Measurements from ENCODE around the gene SYAP1. TPM values are rescaled to one million over a fixed set of nuclear protein-coding genes. Genes with fewer than 3 reads are reported as not detected.
"Not testable (repeated sequence)": the region's sequence is repeated elsewhere in the genome, so short reads cannot be mapped to it uniquely, and the experiment has no call there.

The SYAP1 gene
- polyA plus RNA-seq, 1 donor (not counting 4 experiments of a cell fraction or from before 2014, with no cell fraction given), result 20.3 TPM

GRCh38 chrX:16778993-16779392 is 59.6 kb downstream of the SYAP1 start:
- Histone ChIP-seq H3K9me3 (ENCODE audit: control insufficient read depth, low read depth, low read length) (no peaks in the 10 kb centered on the region), H3K27me3 (ENCODE audit: control insufficient read depth, extremely low read depth, insufficient read depth, low read length) (no peaks in the 10 kb centered on the region), H3K79me2 (ENCODE audit: control insufficient read depth, insufficient read depth, low read length) (no peaks in the 10 kb centered on the region), H3K9ac (ENCODE audit: control insufficient read depth, extremely low read depth, insufficient read depth, low read length) (no peak overlapping the region), H3K9me1 (ENCODE audit: control insufficient read depth, extremely low read depth, insufficient read depth, low read length) (no peaks in the 10 kb centered on the region), H4K20me1 (ENCODE audit: control insufficient read depth, extremely low read depth, insufficient read depth, low read length) (no peaks in the 10 kb centered on the region), H3K27ac (ENCODE audit: control insufficient read depth, insufficient read depth, low read length) (no peak overlapping the region), H2AFZ (ENCODE audit: control insufficient read depth, low read length) (no peak overlapping the region), H3K4me3 (ENCODE audit: control insufficient read depth in 2 of 3, extremely low read depth in 1 of 3, insufficient read depth in 2 of 3, low read depth in 1 of 3, low read length in 3 of 3) (no peak overlapping the region), H3K4me2 (ENCODE audit: control insufficient read depth, extremely low read depth, insufficient read depth, low read depth, low read length) (no peak overlapping the region), H3K4me1 (ENCODE audit: control insufficient read depth, extremely low read depth, insufficient read depth, low read length) (peaks cover 6% of the 10 kb centered on the region), H3K36me3 (ENCODE audit: control insufficient read depth in 2 of 2, extremely low read depth in 1 of 2, insufficient read depth in 2 of 2, low read length in 2 of 2) (no peaks in the 10 kb centered on the region)
- no peak for FAIRE-seq
- no peak for TF ChIP-seq CTCF (optimal IDR thresholded peaks at IDR 0.05 in 1 of 3, IDR thresholded peaks at IDR 0.05 in 1 of 3, conservative IDR thresholded peaks at IDR 0.05 in 1 of 3; ENCODE audit: extremely low read depth in 1 of 3, insufficient read depth in 2 of 3, low read length in 3 of 3)
- dilution Hi-C loops (cut with MboI; ENCODE audit: extremely low pct_ligation_motif_present, low sequenced_read_pairs), result no loop called here
- DNase-seq (ENCODE audit: low read depth, low spot score), result no peak

GRCh38 chrX:16779815-16780214 is 60.4 kb downstream of the SYAP1 start:
- H2AFZ ChIP-seq (ENCODE audit: control insufficient read depth, low read length); FAIRE-seq; H3K27me3 ChIP-seq (ENCODE audit: control insufficient read depth, extremely low read depth, insufficient read depth, low read length); DNase-seq (ENCODE audit: low read depth, low spot score); H4K20me1 ChIP-seq (ENCODE audit: control insufficient read depth, extremely low read depth, insufficient read depth, low read length); H3K9ac ChIP-seq (ENCODE audit: control insufficient read depth, extremely low read depth, insufficient read depth, low read length); H3K36me3 ChIP-seq (ENCODE audit: control insufficient read depth in 2 of 2, extremely low read depth in 1 of 2, insufficient read depth in 2 of 2, low read length in 2 of 2); H3K9me3 ChIP-seq (ENCODE audit: control insufficient read depth, low read depth, low read length); H3K4me2 ChIP-seq (ENCODE audit: control insufficient read depth, extremely low read depth, insufficient read depth, low read depth, low read length); H3K4me1 ChIP-seq (ENCODE audit: control insufficient read depth, extremely low read depth, insufficient read depth, low read length); H3K79me2 ChIP-seq (ENCODE audit: control insufficient read depth, insufficient read depth, low read length); H3K27ac ChIP-seq (ENCODE audit: control insufficient read depth, insufficient read depth, low read length); dilution Hi-C loops (cut with MboI; ENCODE audit: extremely low pct_ligation_motif_present, low sequenced_read_pairs); H3K4me3 ChIP-seq (ENCODE audit: control insufficient read depth in 2 of 3, extremely low read depth in 1 of 3, insufficient read depth in 2 of 3, low read depth in 1 of 3, low read length in 3 of 3); H3K9me1 ChIP-seq (ENCODE audit: control insufficient read depth, extremely low read depth, insufficient read depth, low read length): not testable (repeated sequence)

- no peak for DNase-seq (ENCODE audit: low read depth, low spot score)
- H3K9ac ChIP-seq (ENCODE audit: control insufficient read depth, extremely low read depth, insufficient read depth, low read length), result no peak overlapping the region
- TF ChIP-seq CTCF (optimal IDR thresholded peaks at IDR 0.05 in 1 of 3, IDR thresholded peaks at IDR 0.05 in 1 of 3, conservative IDR thresholded peaks at IDR 0.05 in 1 of 3; ENCODE audit: extremely low read depth in 1 of 3, insufficient read depth in 2 of 3, low read length in 3 of 3), result no peak
- no peak for TF ChIP-seq EZH2 (IDR thresholded peaks at IDR 0.05; ENCODE audit: low read length)
- H3K9me1 ChIP-seq (ENCODE audit: control insufficient read depth, extremely low read depth, insufficient read depth, low read length), result no peaks in the 10 kb centered on the region
- H4K20me1 ChIP-seq (ENCODE audit: control insufficient read depth, extremely low read depth, insufficient read depth, low read length), result no peaks in the 10 kb centered on the region
- no peaks in the 10 kb centered on the region for H3K36me3 ChIP-seq (ENCODE audit: control insufficient read depth in 2 of 2, extremely low read depth in 1 of 2, insufficient read depth in 2 of 2, low read length in 2 of 2)
- peaks cover 15% of the 10 kb centered on the region for H3K4me1 ChIP-seq (ENCODE audit: control insufficient read depth, extremely low read depth, insufficient read depth, low read length)
- no peaks in the 10 kb centered on the region for H3K27me3 ChIP-seq (ENCODE audit: control insufficient read depth, extremely low read depth, insufficient read depth, low read length)
- no peak overlapping the region for H3K4me3 ChIP-seq (ENCODE audit: control insufficient read depth in 2 of 3, extremely low read depth in 1 of 3, insufficient read depth in 2 of 3, low read depth in 1 of 3, low read length in 3 of 3)
- no peak overlapping the region for H2AFZ ChIP-seq (ENCODE audit: control insufficient read depth, low read length)
- H3K9me3 ChIP-seq (ENCODE audit: control insufficient read depth, low read depth, low read length), result no peaks in the 10 kb centered on the region
- FAIRE-seq, result no peak
- peaks cover 21% of the 10 kb centered on the region for H3K79me2 ChIP-seq (ENCODE audit: control insufficient read depth, insufficient read depth, low read length)
- no peak overlapping the region for H3K4me2 ChIP-seq (ENCODE audit: control insufficient read depth, extremely low read depth, insufficient read depth, low read depth, low read length)
- dilution Hi-C loops (cut with MboI; ENCODE audit: extremely low pct_ligation_motif_present, low sequenced_read_pairs), result no loop called here
- no peak overlapping the region for H3K27ac ChIP-seq (ENCODE audit: control insufficient read depth, insufficient read depth, low read length)
These were observed 64.0 kb downstream of the SYAP1 start for GRCh38 chrX:16783452-16783851.

- H3K9me1 ChIP-seq (ENCODE audit: control insufficient read depth, extremely low read depth, insufficient read depth, low read length); H4K20me1 ChIP-seq (ENCODE audit: control insufficient read depth, extremely low read depth, insufficient read depth, low read length); H3K4me3 ChIP-seq (ENCODE audit: control insufficient read depth in 2 of 3, extremely low read depth in 1 of 3, insufficient read depth in 2 of 3, low read depth in 1 of 3, low read length in 3 of 3); H3K36me3 ChIP-seq (ENCODE audit: control insufficient read depth in 2 of 2, extremely low read depth in 1 of 2, insufficient read depth in 2 of 2, low read length in 2 of 2); H3K27me3 ChIP-seq (ENCODE audit: control insufficient read depth, extremely low read depth, insufficient read depth, low read length); H3K27ac ChIP-seq (ENCODE audit: control insufficient read depth, insufficient read depth, low read length); DNase-seq (ENCODE audit: low read depth, low spot score); dilution Hi-C loops (cut with MboI; ENCODE audit: extremely low pct_ligation_motif_present, low sequenced_read_pairs); H3K9me3 ChIP-seq (ENCODE audit: control insufficient read depth, low read depth, low read length); H3K4me2 ChIP-seq (ENCODE audit: control insufficient read depth, extremely low read depth, insufficient read depth, low read depth, low read length); H3K9ac ChIP-seq (ENCODE audit: control insufficient read depth, extremely low read depth, insufficient read depth, low read length); H2AFZ ChIP-seq (ENCODE audit: control insufficient read depth, low read length); FAIRE-seq: not testable (repeated sequence)
- peaks cover 31% of the 10 kb centered on the region for H3K79me2 ChIP-seq (ENCODE audit: control insufficient read depth, insufficient read depth, low read length)
- H3K4me1 ChIP-seq (ENCODE audit: control insufficient read depth, extremely low read depth, insufficient read depth, low read length), result peaks cover 16% of the 10 kb centered on the region
These were observed 65.0 kb downstream of the SYAP1 start for GRCh38 chrX:16784440-16784839.

All from keratinocyte (primary cell).